ENCODE data around the gene ZNF526.

DNA sequence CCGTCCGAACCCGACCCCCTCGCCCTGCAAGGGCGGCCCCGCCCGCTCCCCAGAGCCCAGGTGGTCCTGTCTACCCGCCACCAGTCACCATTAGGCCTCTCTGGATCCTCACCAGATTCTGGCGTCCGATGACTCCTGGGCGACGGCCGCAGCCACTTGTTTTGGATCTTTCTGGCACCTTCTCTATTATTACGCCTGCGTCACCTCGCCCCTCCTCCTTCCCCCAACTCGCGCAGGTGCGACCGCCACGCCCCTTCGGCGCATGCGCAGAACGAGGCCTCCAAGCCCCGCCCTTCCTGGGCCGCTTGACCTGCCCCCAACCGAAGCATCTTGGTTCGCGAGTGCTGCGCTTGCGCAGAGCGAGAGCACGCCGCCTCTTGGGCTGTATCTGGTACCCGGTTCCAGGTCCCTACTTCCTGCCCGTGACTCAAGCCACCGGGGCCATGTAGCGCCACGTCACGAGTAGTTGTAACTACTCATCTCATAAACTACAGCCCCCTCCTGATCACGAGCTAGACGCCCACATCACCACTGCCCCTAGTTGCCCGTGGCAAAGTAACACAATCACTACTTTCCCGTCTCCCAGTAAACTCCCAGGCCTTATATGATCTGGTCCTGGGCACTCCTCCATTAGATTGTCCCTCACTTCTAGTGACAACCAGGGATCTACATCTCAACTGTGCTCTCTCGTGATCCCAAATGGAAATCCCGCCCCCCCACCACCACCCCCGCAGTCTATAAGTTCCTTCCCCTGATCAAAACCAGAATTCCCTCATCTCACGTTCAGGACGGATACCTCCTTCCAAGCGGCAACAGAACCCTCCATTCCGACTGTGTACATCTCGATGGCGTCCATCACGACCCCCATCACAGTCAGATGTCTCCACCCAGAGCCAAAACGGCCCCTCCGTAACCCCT lies 2.3 kb upstream of the ZNF526 start, which contains the start of gene DEDD2:
- TF ChIP-seq, protein P1, sequence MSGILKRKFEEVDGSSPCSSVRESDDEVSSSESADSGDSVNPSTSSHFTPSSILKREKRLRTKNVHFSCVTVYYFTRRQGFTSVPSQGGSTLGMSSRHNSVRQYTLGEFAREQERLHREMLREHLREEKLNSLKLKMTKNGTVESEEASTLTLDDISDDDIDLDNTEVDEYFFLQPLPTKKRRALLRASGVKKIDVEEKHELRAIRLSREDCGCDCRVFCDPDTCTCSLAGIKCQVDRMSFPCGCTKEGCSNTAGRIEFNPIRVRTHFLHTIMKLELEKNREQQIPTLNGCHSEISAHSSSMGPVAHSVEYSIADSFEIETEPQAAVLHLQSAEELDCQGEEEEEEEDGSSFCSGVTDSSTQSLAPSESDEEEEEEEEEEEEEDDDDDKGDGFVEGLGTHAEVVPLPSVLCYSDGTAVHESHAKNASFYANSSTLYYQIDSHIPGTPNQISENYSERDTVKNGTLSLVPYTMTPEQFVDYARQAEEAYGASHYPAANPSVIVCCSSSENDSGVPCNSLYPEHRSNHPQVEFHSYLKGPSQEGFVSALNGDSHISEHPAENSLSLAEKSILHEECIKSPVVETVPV (CRISPR knock-in tag; IDR thresholded peaks at IDR 0.05): no peak
- TF ChIP-seq PATZ1 (CRISPR knock-in tag; IDR thresholded peaks at IDR 0.05; ENCODE audit: borderline replicate concordance): no peak
- TF ChIP-seq RARB (CRISPR knock-in tag; IDR thresholded peaks at IDR 0.05): no peak
- no peak for TF ChIP-seq ZFP30 (CRISPR knock-in tag; IDR thresholded peaks at IDR 0.05)
- TF ChIP-seq TSHZ2 (CRISPR knock-in tag; IDR thresholded peaks at IDR 0.05): no peak
- TF ChIP-seq ZNF8 (CRISPR knock-in tag; IDR thresholded peaks at IDR 0.05): no peak
- no peak for TF ChIP-seq ZNF70 (CRISPR knock-in tag; IDR thresholded peaks at IDR 0.05)
- no peak for TF ChIP-seq ESRRG (CRISPR knock-in tag; IDR thresholded peaks at IDR 0.05)
- TF ChIP-seq GLIS3 (CRISPR knock-in tag; IDR thresholded peaks at IDR 0.05): no peak
- TF ChIP-seq ARNTL (CRISPR knock-in tag; IDR thresholded peaks at IDR 0.05; ENCODE audit: borderline replicate concordance, low read depth): no peak
- no peak for TF ChIP-seq ZFP3 (CRISPR knock-in tag; IDR thresholded peaks at IDR 0.05)
- TF ChIP-seq CSDC2 (CRISPR knock-in tag; IDR thresholded peaks at IDR 0.05): no peak
- no peak for TF ChIP-seq BACH2 (CRISPR knock-in tag; IDR thresholded peaks at IDR 0.05; ENCODE audit: borderline replicate concordance)
- TF ChIP-seq TOX (CRISPR knock-in tag; IDR thresholded peaks at IDR 0.05; ENCODE audit: borderline replicate concordance): no peak

All from SK-N-SH treated with all-trans-retinoic acid at 6 μM for 48 hours (cell line).